Brain microvascular endothelial cell (primary cell): Measurements from ENCODE around the gene COL23A1.

Source experiments
- DNase-seq: peaks from one replicate; pipeline ENCODE4 v3.0.0-alpha.2; 2020
- H3K27ac ChIP-seq: fragments of 250-450 bp; sonication (Bioruptor Pico); 2 replicates; pipeline ENCODE4 v1.5.1; 2020; ENCODE audit warnings: mild to moderate bottlenecking, moderate library complexity
- H3K27me3 ChIP-seq: fragments of 250-450 bp; sonication (Bioruptor Pico); replicated peaks from 2 replicates; pipeline ENCODE4 v1.5.1; 2020; ENCODE audit warnings: mild to moderate bottlenecking
- H3K36me3 ChIP-seq: fragments of 250-450 bp; sonication (Bioruptor Pico); replicated peaks from 2 replicates; pipeline ENCODE4 v1.5.1; 2020; ENCODE audit warnings: mild to moderate bottlenecking
- H3K4me3 ChIP-seq: 2 replicates; pipeline ENCODE4 v1.5.1; 2011; ENCODE audit warnings: low read depth, mild to moderate bottlenecking, control low read depth, low read length, moderate library complexity
- CTCF ChIP-seq: IDR thresholded peaks from 2 replicates; pipeline ENCODE4 v1.5.1; 2011; ENCODE audit warnings: low read depth, mild to moderate bottlenecking, moderate library complexity, low read length, control low read depth, inconsistent platforms; ENCODE audit errors: missing control alignments
- in situ Hi-C: cut with HindIII; loops from 2 replicates; pipeline ENCODE4 v1.10.0; 2017; ENCODE audit warnings: low sequenced_read_pairs, low pct_ligation_motif_present

The COL23A1 gene

GRCh38 chr5:178284996-178285395, 305.2 kb downstream of the COL23A1 start:
- TF ChIP-seq CTCF, result no peak
- Histone ChIP-seq H3K4me3 (no peak overlapping the region), H3K36me3 (no peaks in the 10 kb centered on the region), H3K27me3 (peaks cover 1% of the 10 kb centered on the region), H3K27ac (no peak overlapping the region)
- no peak for DNase-seq
- in situ Hi-C loops, result no loop called here

- in situ Hi-C loops, result no loop called here
- H3K27ac ChIP-seq, result no peak overlapping the region
- no peak overlapping the region for H3K4me3 ChIP-seq
- H3K27me3 ChIP-seq, result peaks cover 1% of the 10 kb centered on the region
- no peaks in the 10 kb centered on the region for H3K36me3 ChIP-seq
- TF ChIP-seq CTCF, result peak; percentile 58
- peak; percentile 16 for DNase-seq
These were observed 306.0 kb downstream of the COL23A1 start for GRCh38 chr5:178284093-178284675.

- Histone ChIP-seq H3K36me3 (no peaks in the 10 kb centered on the region), H3K4me3 (no peak overlapping the region), H3K27me3 (peaks cover under 1% of the 10 kb centered on the region), H3K27ac (no peak overlapping the region)
- no peak for TF ChIP-seq CTCF
- in situ Hi-C loops, result no loop called here
- no peak for DNase-seq
These were observed 306.7 kb downstream of the COL23A1 start for GRCh38 chr5:178283520-178283919.

GRCh38 chr5:178282391-178282790, 307.8 kb downstream of the COL23A1 start:
- DNase-seq, result no peak
- H3K4me3 ChIP-seq, result no peak overlapping the region
- in situ Hi-C loops, result no loop called here
- no peak for TF ChIP-seq CTCF
- no peaks in the 10 kb centered on the region for H3K36me3 ChIP-seq
- no peak overlapping the region for H3K27ac ChIP-seq
- peaks cover 3% of the 10 kb centered on the region for H3K27me3 ChIP-seq

- Histone ChIP-seq H3K27ac (no peak overlapping the region), H3K27me3 (peaks cover 3% of the 10 kb centered on the region), H3K4me3 (no peak overlapping the region), H3K36me3 (no peaks in the 10 kb centered on the region)
- no peak for DNase-seq
- in situ Hi-C loops, result no loop called here
- TF ChIP-seq CTCF, result no peak
These were observed 308.9 kb downstream of the COL23A1 start for GRCh38 chr5:178281331-178281730.

- no peak for DNase-seq
- peaks cover 3% of the 10 kb centered on the region for H3K27me3 ChIP-seq
- no peak for TF ChIP-seq CTCF
- no peak overlapping the region for H3K4me3 ChIP-seq
- in situ Hi-C loops, result no loop called here
- H3K27ac ChIP-seq, result no peak overlapping the region
- no peaks in the 10 kb centered on the region for H3K36me3 ChIP-seq
These were observed 309.6 kb downstream of the COL23A1 start for GRCh38 chr5:178280631-178281030.
